H1 (cell line): Measurements from ENCODE around the gene JMJD1C. TPM values are rescaled to one million over a fixed set of nuclear protein-coding genes. Genes with fewer than 3 reads are reported as not detected.

Experiments
- CTCF ChIA-PET: fragments of 300-600 bp; sonication (Branson Sonifier 250); formaldehyde crosslinking; loops from one replicate; lab custom pipeline; 2021; ENCODE audit not compliant: partially characterized antibody; lab: Charles Lee
- POLR2A ChIA-PET: fragments of 300-600 bp; sonication (Branson Sonifier 250); formaldehyde crosslinking; loops from one replicate; lab custom pipeline; 2021; ENCODE audit warnings: inconsistent platforms; ENCODE audit not compliant: partially characterized antibody; lab: Charles Lee
- DNase-seq, 2 experiments: peaks; one replicate each; pipeline versions ENCODE4 v3.0.0 to v3.0.0-alpha.2; 2010 to 2022; ENCODE audit warnings: low spot score in 2 of 2, low read depth in 1 of 2, mixed read lengths in 1 of 2
- FAIRE-seq: peaks from 2 replicates; lab custom pipeline; 2011; peaks lifted over from hg19 to GRCh38; lab: Jason Lieb, UNC
- H2AFZ ChIP-seq: 2 replicates; pipeline ENCODE4 v1.8.1; 2012; ENCODE audit warnings: low read length, inconsistent platforms
- H2AK5ac ChIP-seq: 2 replicates; pipeline ENCODE4 v1.6.1; 2013; ENCODE audit warnings: low read depth, low read length
- H2BK120ac ChIP-seq: replicated peaks from 2 replicates; pipeline ENCODE3; 2013; ENCODE audit warnings: low read depth, low read length, inconsistent platforms
- H2BK12ac ChIP-seq: 2 replicates; pipeline ENCODE4 v1.6.1; 2013; ENCODE audit warnings: low read depth, low read length
- H2BK15ac ChIP-seq: 2 replicates; pipeline ENCODE4 v1.6.1; 2013; ENCODE audit warnings: low read length
- H2BK20ac ChIP-seq: 2 replicates; pipeline ENCODE4 v1.6.1; 2013; ENCODE audit warnings: low read length
- H2BK5ac ChIP-seq: 2 replicates; pipeline ENCODE4 v1.6.1; 2013; ENCODE audit warnings: low read depth, low read length
- H3K14ac ChIP-seq: 2 replicates; pipeline ENCODE4 v1.6.1; 2013; ENCODE audit warnings: inconsistent platforms; ENCODE audit not compliant: insufficient read length
- H3K18ac ChIP-seq: 2 replicates; pipeline ENCODE4 v1.6.1; 2013; ENCODE audit warnings: low read length; ENCODE audit errors: extremely low read depth
- H3K23ac ChIP-seq: 2 replicates; pipeline ENCODE4 v1.6.1; 2013; ENCODE audit warnings: inconsistent platforms; ENCODE audit not compliant: insufficient read length
- H3K23me2 ChIP-seq: 2 replicates; pipeline ENCODE4 v1.6.1; 2013; ENCODE audit warnings: low read depth, low read length
- H3K27ac ChIP-seq: 2 replicates; pipeline ENCODE4 v1.6.1; 2011; ENCODE audit warnings: low read depth, low read length, inconsistent platforms
- H3K27me3 ChIP-seq, 4 experiments: replicated peaks in 1 of 4; 1 replicate in 1 of 4; 2 replicates in 3 of 4; pipeline versions ENCODE4 v1.6.1 to v1.8.1; 2011 to 2013; ENCODE audit warnings: low read length in 3 of 4, mild to moderate bottlenecking in 3 of 4, inconsistent platforms in 2 of 4, mixed read lengths in 2 of 4, moderate library complexity in 1 of 4; ENCODE audit not compliant: control insufficient read depth in 3 of 4, insufficient read depth in 3 of 4; ENCODE audit errors: extremely low read depth in 1 of 4
- H3K36me3 ChIP-seq, 4 experiments: 2 replicates each; pipeline versions ENCODE4 v1.6.1 to v1.8.1; 2011 to 2013; ENCODE audit warnings: mild to moderate bottlenecking in 4 of 4, low read length in 3 of 4, moderate library complexity in 2 of 4, control low read depth in 1 of 4, inconsistent platforms in 1 of 4; ENCODE audit not compliant: insufficient read depth in 4 of 4, control insufficient read depth in 2 of 4
- H3K4ac ChIP-seq: replicated peaks from 2 replicates; pipeline ENCODE3; 2013; ENCODE audit warnings: low read length, low read depth, mixed read lengths, inconsistent platforms; ENCODE audit not compliant: insufficient read length
- H3K4me1 ChIP-seq, 4 experiments: replicated peaks in 1 of 4; 1 replicate in 1 of 4; 2 replicates in 3 of 4; pipeline versions ENCODE4 v1.6.1 to v1.8.1; 2011 to 2013; ENCODE audit warnings: low read length in 3 of 4, inconsistent platforms in 2 of 4, mixed read lengths in 1 of 4; ENCODE audit not compliant: insufficient read depth in 4 of 4, control insufficient read depth in 3 of 4
- H3K4me2 ChIP-seq, 2 experiments: 2 replicates each; pipeline versions ENCODE4 v1.6.1 to v1.8.1; 2011 to 2013; ENCODE audit warnings: low read depth in 2 of 2, low read length in 2 of 2, control low read depth in 1 of 2, inconsistent platforms in 1 of 2, mild to moderate bottlenecking in 1 of 2; ENCODE audit not compliant: insufficient read depth in 1 of 2
- H3K4me3 ChIP-seq, 4 experiments: fragments of 200-600, 300-600 bp in 1 of 4; sonication (generic), shearing (Covaris generic), sonication (Bioruptor Twin) in 1 of 4; 2 replicates each; pipeline versions ENCODE4 v1.5.1 to v1.8.1; 2011 to 2016; ENCODE audit warnings: low read length in 4 of 4, low read depth in 3 of 4, control low read depth in 2 of 4, inconsistent platforms in 2 of 4, mild to moderate bottlenecking in 2 of 4, mixed read lengths in 1 of 4, moderate library complexity in 1 of 4; ENCODE audit not compliant: insufficient read depth in 2 of 4; ENCODE audit errors: extremely low read depth in 1 of 4
- H3K56ac ChIP-seq: replicated peaks from 2 replicates; pipeline ENCODE3; 2013; ENCODE audit warnings: low read depth, mild to moderate bottlenecking, mixed read lengths, low read length, inconsistent platforms; ENCODE audit not compliant: insufficient read length
- H3K79me1 ChIP-seq: 2 replicates; pipeline ENCODE4 v1.6.1; 2013; ENCODE audit warnings: low read depth, low read length, control low read depth
- H3K79me2 ChIP-seq, 2 experiments: 2 replicates each; pipeline versions ENCODE4 v1.6.1 to v1.8.1; 2012 to 2013; ENCODE audit warnings: low read length in 2 of 2, mild to moderate bottlenecking in 2 of 2, inconsistent platforms in 1 of 2; ENCODE audit not compliant: insufficient read depth in 2 of 2, control insufficient read depth in 1 of 2
- H3K9ac ChIP-seq, 4 experiments: replicated peaks in 1 of 4; 1 replicate in 1 of 4; 2 replicates in 3 of 4; pipeline versions ENCODE4 v1.6.1 to v1.8.1; 2011 to 2013; ENCODE audit warnings: low read depth in 3 of 4, low read length in 3 of 4, control low read depth in 2 of 4, mild to moderate bottlenecking in 2 of 4, moderate library complexity in 2 of 4, inconsistent platforms in 1 of 4; ENCODE audit errors: extremely low read depth in 1 of 4
- H3K9me3 ChIP-seq, 2 experiments: 2 replicates each; pipeline versions ENCODE4 v1.6.1 to v1.8.1; 2012 to 2013; ENCODE audit warnings: mild to moderate bottlenecking in 2 of 2, moderate library complexity in 2 of 2, control low read depth in 1 of 2, inconsistent platforms in 1 of 2, low read depth in 1 of 2, low read length in 1 of 2, mixed read lengths in 1 of 2; ENCODE audit not compliant: insufficient read depth in 2 of 2
- H4K20me1 ChIP-seq, 2 experiments: replicated peaks in 1 of 2; 2 replicates each; pipeline versions ENCODE3 to v1.8.1; 2011 to 2013; ENCODE audit warnings: inconsistent platforms in 2 of 2, low read length in 2 of 2, mild to moderate bottlenecking in 1 of 2; ENCODE audit not compliant: insufficient read depth in 2 of 2, control insufficient read depth in 1 of 2
- H4K5ac ChIP-seq: 2 replicates; pipeline ENCODE4 v1.6.1; 2013; ENCODE audit warnings: low read length, low read depth, mixed read lengths, inconsistent platforms; ENCODE audit not compliant: insufficient read length
- H4K8ac ChIP-seq: 2 replicates; pipeline ENCODE4 v1.8.0; 2013; ENCODE audit warnings: mild to moderate bottlenecking, moderate library complexity, low read length, inconsistent platforms; ENCODE audit not compliant: insufficient read depth; ENCODE audit errors: extremely low read depth
- H4K91ac ChIP-seq: replicated peaks from 2 replicates; pipeline ENCODE3; 2013; ENCODE audit warnings: low read length, mixed read lengths, inconsistent platforms; ENCODE audit not compliant: insufficient read length
- WGBS, 2 experiments: shearing (Covaris generic) in 1 of 2; methylation state at CpG; one replicate each; pipeline versions ENCODE4 v1.1.6 to v1.1.7; 2013 to 2015; ENCODE audit warnings: low lambda C conversion rate in 2 of 2, mixed read lengths in 2 of 2, inconsistent platforms in 1 of 2, low coverage in 1 of 2, missing lambda C conversion rate in 1 of 2; ENCODE audit not compliant: insufficient replicate concordance in 2 of 2, insufficient coverage in 1 of 2, insufficient read length in 1 of 2; ENCODE audit errors: extremely low coverage in 1 of 2, missing lambda C conversion rate in 1 of 2; 5-methylcytosine and 5-hydroxymethylcytosine counted together
- polyA plus RNA-seq, 7 experiments: library from polyadenylated mRNA; depleted of rRNA in 3 of 7; stranded (reverse) in 5 of 7; unstranded in 2 of 7; fragments of >200 nt in 5 of 7; fragments of 200-250 nt in 2 of 7; gene quantifications; 1 replicate in 5 of 7; 2 replicates in 1 of 7; 4 replicates in 1 of 7; pipeline versions ENCODE4 v1.2.1 to v1.2.3, GENCODE V29; 2011 to 2013; ENCODE audit warnings: missing spikeins in 2 of 7, mixed read lengths in 2 of 7
- total RNA-seq: library from RNA; stranded (reverse); fragmentation: NEBNext Ultra II Directional; extraction: Animal tissue kit (Norgen Biotek cat#: 25700); gene quantifications from 2 replicates; pipeline ENCODE4 v1.2.1, GENCODE V29; 2021

Gene JMJD1C
- total and polyA plus RNA-seq, 2 of the 8 experiments (the other 6 are each of a cell fraction or from before 2014, with no cell fraction given) = 54.5 to 210 TPM

DNA sequence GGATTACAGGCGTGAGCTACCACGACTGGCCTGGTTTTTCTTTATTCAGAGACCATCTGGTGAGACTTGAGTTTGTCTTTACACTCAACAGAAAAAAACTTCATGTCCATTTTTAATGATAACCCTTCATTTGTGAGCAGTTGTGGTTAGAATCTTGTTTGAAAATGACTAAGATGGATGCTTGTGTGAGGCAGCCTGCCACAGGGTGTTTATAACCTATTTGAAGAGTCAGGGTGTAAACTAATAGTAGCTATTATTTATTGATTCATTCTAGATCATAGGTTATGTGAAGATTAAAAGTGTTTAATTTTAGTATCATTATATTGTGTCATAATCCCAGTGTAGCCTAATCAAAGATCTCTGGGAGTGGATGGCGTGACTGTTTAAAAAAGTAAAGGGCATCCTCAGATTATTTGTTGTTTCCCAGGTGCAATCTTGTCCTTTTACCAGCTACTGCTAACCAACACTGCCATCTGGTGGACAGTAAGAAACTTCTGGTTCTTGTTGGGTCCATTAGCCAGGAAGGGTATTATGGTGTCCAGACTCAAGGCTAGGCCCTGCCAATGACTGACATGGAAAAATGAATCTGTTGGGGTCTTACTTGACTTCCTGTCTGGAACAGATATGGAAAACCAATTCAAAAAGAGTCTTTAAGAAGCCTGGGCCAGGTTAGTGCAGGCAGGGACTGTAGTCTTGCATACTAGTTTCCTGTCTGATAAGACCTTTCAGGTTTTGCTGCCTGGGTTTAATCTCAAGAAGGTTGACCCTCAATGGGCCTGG is 307.7 kb downstream of the JMJD1C start:
- H3K4ac ChIP-seq = no peak overlapping the region
- H3K9me3 ChIP-seq = no peaks in the 10 kb centered on the region
- H3K27ac ChIP-seq = no peak overlapping the region
- no peaks in the 10 kb centered on the region; a peak in 1 of 4 replicates for H3K79me2 ChIP-seq
- no peak overlapping the region for H2AFZ ChIP-seq
- H3K4me3 ChIP-seq = no peak overlapping the region
- WGBS, 2 experiments = 87% methylated on average over 3 of the region's 3 CpGs; no CpG with 5 or more reads in 1 of the 2 experiments
- peak in 1 of 2 experiments; percentile 57 for DNase-seq
- no peak overlapping the region for H3K18ac ChIP-seq
- H2BK12ac ChIP-seq = no peak overlapping the region
- H3K27me3 ChIP-seq = no peaks in the 10 kb centered on the region
- POLR2A ChIA-PET = interaction anchor here (0.6 to 2.0 kb wide), 6 partner anchors 10 to 501 kb away, joined by 3 to 7 read pairs (median 3); partner anchors contain the start of gene NRBF2
- H3K79me1 ChIP-seq = no peaks in the 10 kb centered on the region
- H3K56ac ChIP-seq = no peak overlapping the region
- peak; percentile 96 for FAIRE-seq
- H3K36me3 ChIP-seq = peaks cover 1 to 8% (median 6%) of the 10 kb centered on the region in 4 experiments; a peak in 4 of 8 replicates
- H3K9ac ChIP-seq = no peak overlapping the region
- no peak overlapping the region for H3K14ac ChIP-seq
- H2BK5ac ChIP-seq = no peak overlapping the region
- no peak overlapping the region for H2BK15ac ChIP-seq
- no peak overlapping the region for H2AK5ac ChIP-seq
- H3K23ac ChIP-seq = no peak overlapping the region
- H3K4me1 ChIP-seq = peaks cover 0 to 4% (median 0%) of the 10 kb centered on the region in 4 experiments; a peak in 1 of 7 replicates
- H4K20me1 ChIP-seq = no peaks in the 10 kb centered on the region
- no peak overlapping the region for H3K4me2 ChIP-seq
- H2BK20ac ChIP-seq = no peak overlapping the region
- CTCF ChIA-PET = interaction anchor here (0.5 to 3.9 kb wide), 42 partner anchors 9 to 1104 kb away, joined by 3 to 32 read pairs (median 4); partner anchors contain the start of gene NRBF2
- H4K5ac ChIP-seq = no peak overlapping the region
- no peak overlapping the region for H4K8ac ChIP-seq
- no peaks in the 10 kb centered on the region; the same call in 1 of the 2 replicates for H3K23me2 ChIP-seq
- no peak overlapping the region for H4K91ac ChIP-seq
- no peak overlapping the region for H2BK120ac ChIP-seq
